Fibroblast of lung (primary cell): ENCODE data around the gene INPP5A. TPM values are rescaled to one million over a fixed set of nuclear protein-coding genes. Genes with fewer than 3 reads are reported as not detected.
A peak's percentile ranks its signal among the peaks of the same experiment; 100 is the strongest.

Source experiments
- DNase-seq, 2 donors: peaks; one replicate each; pipeline versions ENCODE4 v3.0.0 to v3.0.0-alpha.2; 2010; ENCODE audit warnings: low read depth in 2 of 2
- H2AFZ ChIP-seq: 2 replicates; pipeline ENCODE4 v1.5.1; 2012; ENCODE audit warnings: low read length, control low read depth, inconsistent platforms
- H3K27ac ChIP-seq: 2 replicates; pipeline ENCODE4 v1.5.1; 2011; ENCODE audit warnings: low read length, control low read depth; ENCODE audit not compliant: insufficient read depth
- H3K27me3 ChIP-seq: 2 replicates; pipeline ENCODE4 v1.5.1; 2011; ENCODE audit warnings: mild to moderate bottlenecking, low read length; ENCODE audit not compliant: control insufficient read depth, insufficient read depth
- H3K36me3 ChIP-seq: 2 replicates; pipeline ENCODE4 v1.5.1; 2011; ENCODE audit warnings: low read length; ENCODE audit not compliant: control insufficient read depth, insufficient read depth
- H3K4me1 ChIP-seq: 2 replicates; pipeline ENCODE4 v1.5.1; 2011; ENCODE audit warnings: low read length; ENCODE audit not compliant: control insufficient read depth, insufficient read depth; ENCODE audit errors: extremely low read depth
- H3K4me2 ChIP-seq: 2 replicates; pipeline ENCODE4 v1.5.1; 2011; ENCODE audit warnings: low read length, control low read depth; ENCODE audit not compliant: insufficient read depth; ENCODE audit errors: extremely low read depth
- H3K4me3 ChIP-seq, 4 experiments: fragments of 200-600 bp in 1 of 4; sonication (generic) in 1 of 4; replicated peaks in 1 of 4; 2 replicates each; pipeline ENCODE4 v1.5.1; 2011 to 2016; ENCODE audit warnings: low read length in 4 of 4, low read depth in 3 of 4, mild to moderate bottlenecking in 3 of 4, control low read depth in 2 of 4, inconsistent platforms in 1 of 4, mixed read lengths in 1 of 4; ENCODE audit not compliant: insufficient read depth in 1 of 4; ENCODE audit errors: control extremely low read depth in 1 of 4
- H3K79me2 ChIP-seq: 2 replicates; pipeline ENCODE4 v1.5.1; 2012; ENCODE audit warnings: mild to moderate bottlenecking, low read length, inconsistent platforms; ENCODE audit not compliant: control insufficient read depth, insufficient read depth
- H3K9ac ChIP-seq: 2 replicates; pipeline ENCODE4 v1.5.1; 2011; ENCODE audit warnings: mild to moderate bottlenecking, low read length, control low read depth; ENCODE audit not compliant: insufficient read depth
- H3K9me3 ChIP-seq: 2 replicates; pipeline ENCODE4 v1.5.1; 2012; ENCODE audit warnings: low read depth, low read length; ENCODE audit not compliant: control insufficient read depth, insufficient read depth
- H4K20me1 ChIP-seq: 2 replicates; pipeline ENCODE4 v1.5.1; 2011; ENCODE audit warnings: low read length; ENCODE audit not compliant: control insufficient read depth, insufficient read depth; ENCODE audit errors: extremely low read depth
- EZH2 ChIP-seq: IDR thresholded peaks from 2 replicates; pipeline ENCODE4 v1.5.1; 2012; ENCODE audit warnings: low read length, control low read depth, mild to moderate bottlenecking; ENCODE audit errors: missing control alignments
- polyA plus RNA-seq, 2 donors: library from polyadenylated mRNA; depleted of rRNA in 1 of 2; stranded (reverse) in 1 of 2; unstranded in 1 of 2; fragments of >200 nt; gene quantifications; 2 replicates each; pipeline ENCODE4 v1.2.1, GENCODE V29; 2011 to 2012; ENCODE audit warnings: missing spikeins in 1 of 2
- total RNA-seq: library from RNA; depleted of rRNA; stranded (reverse); fragments of >200 nt; gene quantifications from 2 replicates; pipeline ENCODE4 v1.2.1, GENCODE V29; 2014
- TF ChIP-seq, protein P1 (sequence below), 2 donors: IDR thresholded peaks in 1 of 2; conservative IDR thresholded peaks in 1 of 2; 1 replicate in 1 of 2; 2 replicates in 1 of 2; pipeline ENCODE4 v1.5.1; 2011 to 2012; ENCODE audit warnings: low read length in 2 of 2, control low read depth in 1 of 2, inconsistent platforms in 1 of 2, low read depth in 1 of 2, mild to moderate bottlenecking in 1 of 2

INPP5A gene
- total and polyA plus RNA-seq, 2 donors (not counting 1 experiment from before 2014, with no cell fraction given), result 24.6 to 39.9 TPM

DNA sequence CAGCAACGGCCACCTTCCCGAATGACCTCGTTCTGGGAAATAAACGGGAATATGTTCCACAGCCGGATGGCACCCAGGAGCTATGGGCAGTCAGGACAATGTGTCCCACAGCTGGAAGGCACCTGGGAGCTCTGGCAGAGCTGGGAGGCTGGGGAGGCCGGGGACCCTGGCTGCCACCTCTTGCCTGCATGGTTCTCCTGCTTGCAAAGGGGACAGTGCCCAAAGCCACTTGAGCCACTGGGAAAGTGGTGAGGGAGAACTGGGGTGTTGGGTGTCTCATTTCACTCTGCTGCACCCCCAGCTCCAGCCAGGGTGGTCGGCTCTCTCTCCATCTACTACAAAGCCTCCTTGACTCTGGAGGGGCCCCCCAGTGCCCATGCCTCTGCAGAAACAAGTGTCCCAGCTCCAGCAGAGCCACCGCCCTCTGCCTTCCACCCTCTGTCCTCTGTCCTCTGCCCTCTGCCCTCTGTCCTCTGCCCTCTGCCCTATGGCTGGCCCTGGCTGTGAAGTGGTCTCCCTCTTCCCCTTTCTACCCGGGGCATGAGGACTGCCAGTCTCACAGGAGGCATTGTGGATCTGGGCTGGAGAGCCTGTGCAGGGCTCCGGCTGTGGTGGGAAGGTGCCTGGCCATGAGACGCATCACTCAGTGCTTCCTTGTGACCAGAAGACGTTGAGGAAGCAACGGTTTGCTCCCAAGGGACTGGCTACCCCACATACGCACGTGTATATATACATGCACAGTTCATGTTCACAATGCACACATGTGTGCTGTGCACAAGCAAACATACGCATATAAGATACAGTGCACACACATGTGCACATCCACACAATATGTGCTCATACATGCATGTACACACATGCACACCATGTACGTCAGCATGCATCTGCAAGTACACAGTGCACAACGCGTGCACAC lies 21.5 kb upstream of the INPP5A start:
- H3K79me2 ChIP-seq, result no peaks in the 10 kb centered on the region
- DNase-seq, result no peak
- TF ChIP-seq, protein P1, sequence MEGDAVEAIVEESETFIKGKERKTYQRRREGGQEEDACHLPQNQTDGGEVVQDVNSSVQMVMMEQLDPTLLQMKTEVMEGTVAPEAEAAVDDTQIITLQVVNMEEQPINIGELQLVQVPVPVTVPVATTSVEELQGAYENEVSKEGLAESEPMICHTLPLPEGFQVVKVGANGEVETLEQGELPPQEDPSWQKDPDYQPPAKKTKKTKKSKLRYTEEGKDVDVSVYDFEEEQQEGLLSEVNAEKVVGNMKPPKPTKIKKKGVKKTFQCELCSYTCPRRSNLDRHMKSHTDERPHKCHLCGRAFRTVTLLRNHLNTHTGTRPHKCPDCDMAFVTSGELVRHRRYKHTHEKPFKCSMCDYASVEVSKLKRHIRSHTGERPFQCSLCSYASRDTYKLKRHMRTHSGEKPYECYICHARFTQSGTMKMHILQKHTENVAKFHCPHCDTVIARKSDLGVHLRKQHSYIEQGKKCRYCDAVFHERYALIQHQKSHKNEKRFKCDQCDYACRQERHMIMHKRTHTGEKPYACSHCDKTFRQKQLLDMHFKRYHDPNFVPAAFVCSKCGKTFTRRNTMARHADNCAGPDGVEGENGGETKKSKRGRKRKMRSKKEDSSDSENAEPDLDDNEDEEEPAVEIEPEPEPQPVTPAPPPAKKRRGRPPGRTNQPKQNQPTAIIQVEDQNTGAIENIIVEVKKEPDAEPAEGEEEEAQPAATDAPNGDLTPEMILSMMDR (conservative IDR thresholded peaks at IDR 0.05 in 1 of 2, IDR thresholded peaks at IDR 0.05 in 1 of 2; ENCODE audit: low read depth in 1 of 2, low read length in 2 of 2), result no peak
- no peak for TF ChIP-seq EZH2
- H3K9ac ChIP-seq, result no peak overlapping the region
- H4K20me1 ChIP-seq, result no peaks in the 10 kb centered on the region
- H3K4me1 ChIP-seq, result peaks cover 47% of the 10 kb centered on the region
- no peak overlapping the region for H3K4me3 ChIP-seq
- no peak overlapping the region for H2AFZ ChIP-seq
- H3K27me3 ChIP-seq, result no peaks in the 10 kb centered on the region
- H3K36me3 ChIP-seq, result no peaks in the 10 kb centered on the region
- H3K27ac ChIP-seq, result peak overlapping the region; percentile 90
- peak overlapping the region; percentile 44 for H3K4me2 ChIP-seq
- no peaks in the 10 kb centered on the region for H3K9me3 ChIP-seq

GRCh38 chr10:132516771-132517725 lies 20.5 kb upstream of the INPP5A start:
- H4K20me1 ChIP-seq, result no peaks in the 10 kb centered on the region
- H3K4me2 ChIP-seq, result peak overlapping the region; percentile 44
- DNase-seq, result peak; percentile 96
- H3K27ac ChIP-seq, result peak overlapping the region; percentile 90
- no peak overlapping the region for H2AFZ ChIP-seq
- H3K9me3 ChIP-seq, result no peaks in the 10 kb centered on the region
- H3K79me2 ChIP-seq, result no peaks in the 10 kb centered on the region
- TF ChIP-seq, protein P1 (conservative IDR thresholded peaks at IDR 0.05 in 1 of 2, IDR thresholded peaks at IDR 0.05 in 1 of 2; ENCODE audit: low read depth in 1 of 2, low read length in 2 of 2), result no peak
- TF ChIP-seq EZH2, result no peak
- H3K4me1 ChIP-seq, result peaks cover 49% of the 10 kb centered on the region
- peak overlapping the region; percentile 57 for H3K9ac ChIP-seq
- no peaks in the 10 kb centered on the region for H3K27me3 ChIP-seq
- H3K4me3 ChIP-seq, result no peak overlapping the region
- no peaks in the 10 kb centered on the region for H3K36me3 ChIP-seq
